Activated CD4-positive, alpha-beta T cell treated with anti-CD3 and anti-CD28 coated beads for 4 hours (primary cell): ENCODE measurements around the gene C16orf95.
A peak's percentile ranks its signal among the peaks of the same experiment; 100 is the strongest.
"Not testable (repeated sequence)": the region's sequence is repeated elsewhere in the genome, so short reads cannot be mapped to it uniquely, and the experiment has no call there.

Experiments
- DNase-seq, 2 donors: peaks; one replicate each; pipeline ENCODE4 v3.0.0-alpha.2; 2020

The C16orf95 gene, protein sequence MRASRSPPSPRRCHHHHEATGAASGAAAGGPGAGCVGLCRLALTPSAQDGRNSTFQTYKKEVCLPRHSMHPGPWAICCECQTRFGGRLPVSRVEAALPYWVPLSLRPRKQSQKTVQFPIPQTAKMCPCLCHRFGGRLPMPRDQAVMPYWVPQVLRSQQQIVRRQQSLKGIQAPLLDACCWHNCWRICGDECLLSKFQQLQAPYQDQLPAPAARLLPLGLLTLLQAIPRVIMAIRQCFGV

DNA sequence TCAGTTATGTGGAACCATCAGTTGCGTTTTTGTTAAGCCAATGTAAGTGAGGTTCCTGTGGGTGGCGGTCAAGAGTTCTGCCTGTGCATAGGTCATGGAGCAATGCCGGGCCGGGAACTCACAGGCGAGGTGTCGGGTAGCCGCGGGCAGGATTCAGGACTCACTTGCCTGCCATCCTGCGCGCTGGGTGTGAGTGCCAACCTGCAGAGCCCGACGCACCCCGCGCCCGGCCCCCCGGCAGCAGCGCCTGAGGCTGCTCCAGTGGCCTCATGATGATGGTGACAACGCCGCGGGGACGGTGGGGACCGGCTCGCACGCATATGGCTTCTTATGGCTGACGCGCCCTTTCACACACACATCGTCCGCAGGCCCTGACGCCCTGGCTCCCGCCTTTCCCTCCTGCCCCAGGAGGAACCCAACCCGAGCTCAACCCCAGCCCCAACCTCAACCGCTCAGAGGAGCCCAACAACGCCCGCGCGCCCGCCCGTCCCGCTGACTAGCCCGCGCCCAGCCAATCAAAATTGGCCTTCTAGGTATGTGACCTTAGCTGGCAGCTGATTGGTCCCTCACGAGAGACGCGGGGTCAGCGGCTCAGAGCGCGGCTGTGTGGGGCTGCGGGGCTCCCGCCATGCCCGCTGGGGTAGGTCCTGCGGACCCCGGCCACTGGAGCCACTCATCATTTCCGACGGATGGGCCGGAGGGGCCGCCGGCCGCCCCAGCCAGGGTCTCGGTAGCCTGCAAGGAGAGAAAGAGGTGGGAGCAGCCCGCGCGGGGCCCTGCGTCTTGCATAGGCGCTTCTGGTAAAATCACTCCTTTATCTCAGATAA lies at the start of gene C16orf95:
TSS of gene C16orf95 (minus strand) at position 470 of the 827 bp plus-strand sequence. CDS start at position 320, 150 bp downstream.
- peak; percentile 95 to 98 for DNase-seq

DNA sequence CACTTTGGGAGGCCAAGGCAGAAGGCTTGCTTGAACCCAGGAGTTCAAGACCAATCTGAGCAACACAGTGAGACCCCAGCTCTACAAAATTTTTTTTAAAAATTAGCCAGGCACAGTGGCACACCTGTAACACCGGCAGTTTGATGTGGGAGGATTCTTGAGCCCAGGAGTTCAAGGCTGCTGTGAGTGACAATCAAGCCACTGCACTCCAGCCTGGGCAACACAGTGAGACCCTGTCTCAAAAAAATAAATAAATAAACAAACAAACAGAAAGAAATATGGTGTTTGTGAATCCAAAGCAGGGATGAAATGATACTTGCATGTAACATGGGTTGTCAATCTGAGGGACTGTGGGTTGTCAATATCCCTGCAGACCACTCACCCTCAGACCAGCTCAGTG lies 49.7 kb upstream of the C16orf95 start:
- DNase-seq: no peak

DNA sequence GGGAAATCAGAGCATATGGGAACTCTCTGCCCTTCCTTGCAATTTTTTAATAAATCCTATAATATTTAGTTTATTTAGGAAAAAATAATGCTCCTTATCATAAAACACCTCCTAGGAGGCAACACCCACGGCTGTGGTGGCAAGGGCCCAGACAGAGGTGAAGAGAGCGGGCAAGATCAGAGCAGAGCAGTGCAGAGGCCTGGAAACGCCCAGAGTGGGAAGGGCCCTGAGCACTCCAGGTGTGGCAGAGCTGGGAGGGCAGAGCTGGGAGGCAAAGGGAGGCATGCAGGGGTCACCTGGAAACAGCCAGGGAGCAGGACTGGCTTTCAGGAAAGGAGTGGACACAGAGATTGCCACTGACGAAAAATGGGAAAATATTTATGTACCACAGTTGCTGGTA lies 49.1 kb upstream of the C16orf95 start:
- DNase-seq: no peak

DNA sequence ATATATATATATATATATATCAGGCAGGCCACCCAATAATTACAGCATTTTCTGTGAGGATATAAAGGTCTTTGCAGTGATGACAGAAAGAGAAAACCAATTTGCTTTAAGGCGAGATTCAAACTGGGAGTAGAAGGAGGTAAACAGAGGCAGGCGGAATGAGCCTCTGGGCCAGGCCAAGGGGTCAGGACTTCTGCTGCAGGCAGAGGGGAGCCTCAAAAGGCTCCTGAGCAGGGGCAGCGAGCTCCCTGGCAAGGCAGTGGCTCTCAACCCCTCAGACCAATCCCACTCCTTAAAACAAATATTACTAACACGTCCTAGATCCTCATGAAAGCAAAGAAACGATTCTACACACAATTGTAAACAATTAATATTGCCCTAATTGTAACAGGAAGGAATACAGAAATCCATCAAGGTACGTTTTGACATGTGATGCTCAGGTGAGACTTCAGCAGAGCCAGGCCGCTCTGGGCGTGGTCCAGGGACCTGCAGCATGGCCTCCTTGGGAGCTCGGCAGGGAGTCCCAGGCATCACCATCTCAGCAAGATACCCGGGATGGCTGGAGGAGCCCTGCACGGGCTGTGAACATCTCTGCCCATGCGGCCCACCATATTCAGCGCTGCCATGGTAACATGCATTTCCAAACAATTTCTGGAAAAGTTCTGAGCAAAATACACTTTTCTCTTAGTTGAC lies 48.0 kb upstream of the C16orf95 start:
- no peak for DNase-seq

DNA sequence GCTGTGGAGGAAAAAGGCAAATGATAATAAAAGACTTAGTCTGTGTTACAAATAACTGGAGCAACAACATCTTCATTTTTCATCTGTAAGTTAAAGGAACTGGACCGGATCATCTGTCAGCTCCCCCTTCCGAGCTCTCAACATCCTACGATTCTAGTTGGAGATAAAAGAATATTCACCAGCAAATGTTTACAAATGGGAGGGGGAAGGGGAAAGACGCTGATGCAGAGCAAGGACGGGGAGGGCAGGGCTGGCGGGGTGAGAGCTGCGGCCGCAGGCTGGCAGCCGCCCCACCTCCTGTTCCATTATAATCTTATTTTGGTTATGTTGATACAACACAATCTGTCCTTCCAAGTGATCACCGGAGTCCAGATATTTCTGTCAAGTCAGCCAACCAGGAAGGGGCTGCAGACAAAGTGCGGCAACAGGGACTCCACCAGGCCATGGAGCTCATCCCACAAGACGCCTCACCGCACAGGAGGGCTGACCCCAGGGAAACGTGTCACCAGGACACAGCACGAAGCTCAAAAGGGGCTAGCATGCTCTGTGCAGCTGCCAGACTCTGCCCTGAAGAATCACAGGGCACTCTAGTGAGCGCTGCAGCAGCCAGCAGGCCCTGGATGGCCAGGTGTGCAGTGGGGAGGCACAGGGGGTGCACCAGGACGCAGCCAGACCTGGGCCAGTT lies 46.7 kb upstream of the C16orf95 start:
- DNase-seq: no peak

DNA sequence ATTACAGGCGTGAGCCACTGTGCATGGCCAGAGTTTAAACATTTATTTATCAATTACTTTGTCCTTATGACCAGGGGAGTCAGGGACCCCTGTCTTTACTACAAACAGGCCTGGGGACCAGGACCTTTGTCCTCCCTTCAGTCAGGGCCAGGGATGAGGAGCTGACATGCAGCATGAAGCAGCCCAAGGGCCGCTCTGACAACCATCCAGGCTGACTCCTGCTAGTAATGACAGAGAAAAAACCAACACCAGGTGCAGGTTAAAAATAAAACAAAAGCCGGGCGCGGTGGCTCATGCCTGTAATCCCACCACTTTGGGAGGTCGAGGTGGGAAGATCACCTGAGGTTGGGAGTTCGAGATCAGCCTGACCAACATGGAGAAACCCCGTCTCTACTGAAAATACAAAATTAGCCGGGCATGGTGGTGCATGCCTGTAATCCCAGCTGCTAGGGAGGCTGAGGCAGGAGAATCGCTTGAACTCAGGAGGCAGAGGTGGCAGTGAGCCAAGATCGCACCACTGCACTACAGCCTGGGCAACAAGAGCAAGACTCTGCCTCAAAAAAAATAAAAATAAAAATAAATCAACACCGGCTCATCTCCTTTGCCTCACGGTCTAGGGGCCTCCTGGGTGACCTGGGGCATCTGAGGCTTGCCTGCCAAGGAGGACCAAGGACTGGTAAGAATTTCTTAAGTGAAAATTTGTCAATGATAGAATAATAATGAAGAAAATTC lies 45.8 kb upstream of the C16orf95 start:
- not testable (repeated sequence) for DNase-seq

DNA sequence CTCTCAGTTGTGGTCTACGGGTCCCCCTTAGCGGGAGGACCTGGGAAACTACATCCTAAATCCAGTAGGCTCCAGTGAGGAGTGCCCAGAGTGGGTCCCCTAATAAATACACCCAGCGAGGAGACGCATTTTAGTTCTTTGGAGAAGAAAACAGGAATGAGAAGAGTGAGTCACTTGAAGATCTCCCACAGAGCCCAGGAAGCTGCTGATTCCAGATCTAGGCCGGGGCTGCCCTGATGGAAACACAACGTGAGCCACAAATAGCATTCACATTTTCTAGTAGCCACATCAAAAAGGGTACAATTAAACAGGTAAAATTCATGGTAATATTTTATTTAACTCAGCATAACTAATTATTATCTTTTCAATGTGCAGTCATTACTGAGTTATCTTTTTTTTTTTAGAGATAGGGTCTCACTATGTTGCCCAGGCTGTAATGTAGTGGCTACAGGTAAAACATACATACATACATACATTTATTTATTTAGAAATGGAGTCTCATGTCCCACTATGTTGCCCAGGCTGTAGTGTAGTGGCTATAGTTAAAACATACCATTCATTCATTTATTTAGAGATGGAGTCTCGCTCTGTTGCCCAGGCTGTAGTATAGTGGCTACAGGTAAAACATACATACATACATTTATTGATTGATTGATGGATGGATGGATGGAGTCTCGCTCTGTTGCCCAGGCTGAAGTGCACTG lies 44.9 kb upstream of the C16orf95 start:
- no peak for DNase-seq

DNA sequence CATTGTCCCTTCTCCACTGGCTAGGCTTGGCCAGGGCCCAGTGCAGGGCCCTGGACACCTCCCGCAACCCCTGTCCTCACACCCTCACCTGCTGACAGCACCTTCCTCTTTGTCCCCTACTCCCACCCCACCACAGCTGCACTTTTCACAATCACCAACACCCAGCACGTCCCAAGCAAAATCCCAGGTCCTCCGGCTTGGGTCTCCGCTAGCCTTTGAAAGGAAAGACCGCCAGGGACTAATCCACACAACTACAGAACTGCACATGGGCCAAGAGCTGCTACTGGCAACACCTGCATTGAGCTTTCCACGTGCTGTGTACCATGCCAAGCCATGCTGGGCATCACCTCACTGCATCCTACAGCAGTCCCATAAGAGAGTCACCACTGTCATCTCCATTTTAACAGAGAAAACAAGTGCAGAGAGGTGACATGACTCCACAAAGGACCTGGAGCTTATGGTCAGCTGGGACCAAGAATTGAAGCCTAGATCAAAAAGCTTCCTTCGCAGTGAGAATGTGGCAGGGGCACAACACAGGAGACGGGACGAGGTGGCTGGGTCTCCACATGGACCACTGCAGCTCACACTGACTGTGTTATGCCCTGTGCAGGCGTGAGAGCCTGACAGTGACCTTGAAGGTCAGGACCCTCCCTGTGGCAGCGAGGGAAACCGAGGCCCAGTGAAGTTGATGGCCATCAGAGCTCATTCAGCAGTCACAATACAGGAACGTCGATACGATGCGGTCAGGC lies 43.8 kb upstream of the C16orf95 start:
- DNase-seq: no peak

DNA sequence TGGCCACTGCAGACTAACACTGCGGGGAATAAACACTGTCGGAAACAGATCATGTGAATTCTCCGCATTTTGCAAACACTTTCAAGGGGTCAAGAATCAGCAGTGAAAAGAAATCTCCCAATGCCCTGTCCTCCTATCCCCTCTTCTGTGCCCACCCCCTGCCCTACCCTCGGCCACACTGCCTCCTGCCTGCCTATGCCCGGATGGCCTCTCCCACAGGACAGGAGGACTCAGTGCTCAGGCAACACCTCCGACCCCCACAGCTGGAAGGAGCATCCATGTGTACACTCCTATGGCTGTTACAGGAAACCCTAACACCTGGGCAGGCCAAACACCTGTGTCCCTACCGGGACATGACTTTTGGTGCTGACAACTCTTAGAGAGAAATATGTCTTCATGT lies 41.9 kb upstream of the C16orf95 start:
- DNase-seq: no peak

DNA sequence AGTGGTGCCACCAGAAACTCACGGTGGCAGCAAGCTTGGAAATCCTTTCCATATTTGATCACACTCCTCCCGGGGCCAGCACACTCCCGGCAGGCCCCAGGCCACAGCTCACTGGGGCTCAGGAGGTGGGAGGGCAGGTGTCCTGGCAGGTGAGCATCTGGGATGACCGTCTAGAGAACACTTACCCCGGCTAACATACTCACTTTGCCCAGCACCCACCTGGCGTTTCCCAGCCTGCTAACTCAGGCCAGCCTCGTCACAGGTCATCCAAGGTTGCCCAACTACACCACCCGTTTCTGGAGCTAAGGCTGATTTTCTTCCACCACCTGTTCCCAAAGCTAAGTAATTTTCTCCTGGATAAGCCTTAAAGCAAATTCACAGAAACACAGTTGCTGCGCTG lies 41.5 kb upstream of the C16orf95 start:
- no peak for DNase-seq

DNA sequence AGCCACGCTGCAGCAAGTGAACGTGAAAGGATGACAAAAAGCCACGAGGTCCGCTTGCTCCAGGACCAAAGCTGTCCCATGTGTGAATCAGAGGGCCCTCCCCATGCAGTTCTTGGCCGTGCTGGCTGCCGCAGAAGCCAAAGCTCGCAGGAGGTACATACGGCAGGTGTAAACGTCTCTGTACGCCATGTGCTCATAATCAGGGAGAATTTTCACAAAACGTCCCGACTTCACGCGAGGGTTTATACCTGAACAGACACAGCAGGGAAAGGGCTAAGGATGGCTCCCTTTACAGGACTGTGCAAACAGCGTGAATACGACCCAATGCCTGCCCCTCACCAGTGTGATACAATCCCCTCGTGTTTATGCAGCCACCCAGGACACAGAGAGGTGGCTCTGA lies 41.1 kb upstream of the C16orf95 start:
- DNase-seq: no peak

DNA sequence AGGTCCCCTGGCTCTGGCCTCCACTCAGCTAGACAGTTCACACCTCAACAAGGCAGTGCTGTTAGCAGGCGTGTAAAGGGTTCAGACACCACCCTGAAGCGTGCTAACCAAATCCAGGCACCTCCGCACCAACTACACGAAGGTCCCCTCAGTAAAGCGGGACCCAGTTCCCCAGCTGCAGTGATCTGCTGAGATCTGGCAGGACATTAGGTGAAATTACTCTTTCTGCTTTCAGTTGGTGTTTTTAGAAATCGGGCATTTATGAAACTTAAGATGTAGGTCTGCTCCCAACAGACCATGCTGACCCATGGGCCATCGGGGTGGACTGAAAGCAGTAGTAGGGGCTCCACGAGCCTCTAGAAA lies 39.3 kb upstream of the C16orf95 start:
- no peak for DNase-seq

DNA sequence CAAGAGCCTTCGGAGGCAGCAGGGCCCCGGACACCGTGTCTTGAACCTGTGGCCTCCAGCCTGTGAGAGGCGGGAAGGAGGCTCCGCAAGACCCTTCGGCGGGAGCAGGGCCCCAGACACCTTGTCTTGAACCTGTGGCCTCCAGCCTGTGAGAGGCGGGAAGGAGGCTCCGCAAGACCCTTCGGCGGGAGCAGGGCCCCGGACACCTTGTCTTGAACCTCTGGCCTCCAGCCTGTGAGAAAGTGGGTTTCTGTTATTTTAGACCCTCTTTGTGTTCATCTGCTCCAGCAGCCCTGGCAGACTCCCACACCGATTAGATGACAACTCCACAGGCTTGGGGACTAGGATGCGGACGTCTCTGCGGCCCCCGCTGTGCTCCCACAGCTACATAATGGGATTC lies 36.4 kb upstream of the C16orf95 start:
- no peak for DNase-seq

DNA sequence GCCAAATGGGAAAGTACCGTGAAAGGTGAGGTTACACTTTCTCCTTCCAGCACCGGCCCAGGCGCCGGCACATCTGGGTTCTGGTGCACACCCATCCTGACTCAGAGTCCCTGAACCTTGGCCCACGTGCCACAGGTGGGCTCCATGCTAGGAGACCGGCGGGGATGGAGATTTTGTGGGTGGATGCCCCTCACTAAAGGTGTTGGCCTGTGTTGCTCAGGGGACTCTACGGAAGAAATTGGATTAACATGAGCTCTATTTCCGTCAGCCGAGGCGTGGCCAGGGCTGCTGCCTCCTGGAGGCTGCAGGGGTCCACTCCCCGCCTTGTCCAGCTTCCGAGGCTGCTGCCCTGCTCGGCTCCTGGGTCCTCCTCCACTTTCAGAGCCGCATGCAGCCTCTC lies 35.6 kb upstream of the C16orf95 start:
- DNase-seq: no peak

DNA sequence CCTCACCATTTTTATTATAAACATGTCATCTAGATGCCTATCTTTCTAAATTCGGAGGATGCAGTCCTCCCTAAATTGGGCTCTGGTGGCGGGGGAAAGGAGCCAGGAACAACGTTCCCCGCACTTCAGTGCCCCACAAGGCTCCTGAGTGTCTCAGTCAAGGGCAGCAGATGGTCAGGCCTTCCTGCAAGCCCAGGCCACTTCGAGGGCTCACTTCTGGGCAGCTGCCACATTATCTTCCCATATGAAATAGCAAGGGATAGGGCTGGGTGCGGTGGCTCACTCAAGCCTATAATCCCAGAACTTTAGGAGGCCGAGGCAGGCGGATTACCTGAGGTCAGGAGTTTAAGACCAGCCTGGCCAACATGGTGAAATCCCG lies 34.1 kb upstream of the C16orf95 start:
- no peak for DNase-seq

DNA sequence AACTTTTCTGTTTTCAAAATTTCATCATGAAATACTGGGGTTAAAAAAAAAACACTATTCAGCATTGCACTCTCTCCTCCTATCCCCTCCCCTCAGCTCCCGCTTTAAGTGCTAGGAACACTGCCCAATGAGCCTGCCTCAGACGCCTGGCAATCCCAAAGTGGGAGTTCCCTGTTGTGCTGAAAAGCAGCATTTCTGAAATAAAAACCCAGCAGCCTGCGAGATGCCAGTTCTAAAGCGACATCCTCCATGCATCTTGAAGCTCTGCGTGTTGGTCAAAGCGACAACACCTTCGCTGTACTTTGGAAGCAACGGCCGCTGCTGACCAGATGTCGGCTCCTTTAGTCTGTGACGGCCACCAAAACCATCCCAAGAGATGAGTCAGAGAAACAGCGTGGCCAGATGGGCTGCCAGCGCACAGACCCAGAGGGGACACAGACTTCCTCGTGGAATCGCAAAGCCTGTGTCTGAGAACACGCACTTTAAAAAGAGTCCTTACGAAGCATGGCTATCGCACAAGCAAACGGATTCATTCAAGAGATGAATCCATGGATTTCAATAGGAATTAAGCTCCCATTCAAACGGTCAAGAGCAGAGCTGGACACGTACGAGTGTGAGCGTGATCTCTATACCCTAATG lies 33.6 kb upstream of the C16orf95 start:
- DNase-seq: no peak

DNA sequence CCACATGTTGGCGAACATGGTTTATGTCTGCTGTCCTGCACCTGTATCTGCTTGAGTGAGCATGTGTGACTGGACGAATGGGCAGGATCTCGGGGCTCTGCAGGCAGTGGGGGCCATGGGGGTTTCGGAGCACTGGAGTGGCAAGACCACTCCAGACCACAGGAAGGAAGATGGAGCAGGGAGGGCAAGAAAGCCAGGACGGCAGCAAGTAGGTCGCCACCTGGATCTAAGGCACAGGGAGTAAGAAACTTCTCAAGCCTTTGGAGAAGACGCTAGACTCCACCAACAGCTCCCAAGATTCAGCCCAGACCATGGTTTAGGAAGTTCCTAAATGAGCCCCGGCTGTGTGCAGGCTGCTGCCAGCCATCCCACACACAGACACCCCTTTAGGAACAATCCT lies 32.8 kb upstream of the C16orf95 start:
- DNase-seq: no peak

DNA sequence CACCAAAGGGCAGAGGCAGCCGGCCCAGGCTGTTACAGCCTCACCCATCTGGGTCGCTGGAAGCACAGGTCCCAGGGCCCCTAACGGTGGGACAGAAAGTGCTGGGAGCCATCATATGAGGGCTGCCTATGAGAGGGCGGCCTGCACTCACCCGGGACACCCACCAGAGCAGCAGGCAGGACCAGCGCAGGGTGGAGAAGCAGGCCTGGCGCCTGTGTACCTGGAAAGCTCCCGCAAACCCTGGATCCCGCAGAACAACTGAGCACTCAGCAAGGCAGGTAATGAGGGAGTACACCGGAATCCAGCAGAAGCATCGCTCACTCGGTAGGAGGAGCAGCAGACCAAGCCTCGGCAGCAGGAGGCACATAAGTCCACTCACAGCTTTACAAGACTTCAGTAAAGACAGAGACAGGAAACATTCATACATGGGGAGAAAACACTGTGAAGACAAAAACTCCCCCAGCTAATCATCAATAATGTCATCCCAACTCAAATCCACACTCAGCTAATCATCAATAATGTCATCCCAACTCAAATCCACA lies 31.5 kb upstream of the C16orf95 start:
- DNase-seq: no peak

DNA sequence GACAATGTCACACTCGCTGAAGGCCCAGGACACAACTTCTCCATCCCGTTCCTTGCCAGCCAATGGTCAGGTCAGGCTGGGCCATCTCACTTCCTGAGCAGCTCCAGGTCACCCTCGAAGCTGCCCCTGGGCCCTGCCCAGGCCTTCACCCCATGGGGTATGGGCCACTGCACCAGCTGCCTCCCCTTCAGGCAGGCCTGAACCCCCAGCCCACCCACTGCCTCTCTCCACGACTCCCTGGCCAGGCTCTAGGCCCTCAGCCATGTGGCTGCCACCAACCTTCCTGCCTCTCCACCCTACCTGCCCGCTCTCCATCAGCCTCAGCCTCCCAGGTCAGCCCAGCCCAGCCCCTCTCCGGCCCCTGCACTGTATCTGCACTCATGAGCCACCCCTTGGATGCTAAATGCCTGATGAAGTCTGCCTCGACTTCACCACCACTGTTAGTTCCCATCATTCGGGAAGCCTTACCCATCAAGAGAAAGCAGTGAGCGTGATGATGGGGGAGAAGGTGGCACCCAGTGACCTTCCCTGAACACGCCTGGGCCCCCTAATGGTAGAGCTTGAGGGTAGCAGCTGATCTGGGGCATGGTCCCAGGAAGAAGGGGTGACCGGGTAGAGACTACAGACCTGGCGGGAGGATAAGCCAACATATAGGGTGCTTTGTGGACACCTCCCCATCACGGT lies 30.9 kb upstream of the C16orf95 start:
- no peak for DNase-seq

DNA sequence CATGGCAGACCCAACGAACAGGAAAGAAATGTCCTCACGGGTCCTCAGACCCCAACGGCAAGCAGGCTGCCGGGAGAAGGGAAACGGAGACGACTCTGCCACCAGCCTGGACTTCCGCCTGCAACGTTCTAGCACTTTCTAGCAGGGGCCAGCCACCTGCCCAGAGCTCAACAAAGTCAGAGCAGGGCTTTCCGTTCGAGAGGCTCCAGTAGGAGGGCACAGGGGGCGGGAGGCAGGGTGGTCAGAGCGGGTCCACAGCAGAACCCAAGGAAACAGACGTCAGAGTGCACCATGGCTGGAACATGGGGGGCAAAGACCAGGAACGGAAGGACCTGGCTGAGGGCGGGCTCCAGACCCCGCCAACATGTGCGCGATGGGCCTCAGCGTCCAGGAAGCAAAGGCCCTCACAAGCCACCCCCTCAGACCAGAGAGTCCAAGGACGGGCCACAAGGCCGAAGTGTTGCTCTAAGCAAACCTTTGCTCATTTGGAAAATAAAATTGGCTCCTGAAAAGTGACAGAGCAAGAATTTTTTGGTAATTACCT lies 29.4 kb upstream of the C16orf95 start:
- DNase-seq: no peak
